Psoas muscle (tissue), 8 donors: ENCODE data around the gene CASZ1. TPM values are rescaled to one million over a fixed set of nuclear protein-coding genes. Genes with fewer than 3 reads are reported as not detected.

Experiments used
- ATAC-seq, 4 donors: fragments of 200-7000 bp; cut with Tn5 transposase; one replicate each; pipeline ENCODE4 v1.9.1; 2020; ENCODE audit warnings: moderate library complexity in 3 of 4, mild to moderate bottlenecking in 2 of 4
- DNase-seq, 2 donors: peaks; one replicate each; pipeline ENCODE4 v3.0.0-alpha.2; 2020
- H3K27ac ChIP-seq: fragments of 200-600 bp; one replicate; pipeline ENCODE4 v1.8.0; 2022
- H3K27me3 ChIP-seq, 3 donors: fragments of 200-600 bp in 1 of 3; one replicate each; pipeline versions ENCODE4 v1.6.1 to v1.8.0; 2013 to 2022; ENCODE audit warnings: low read length in 2 of 3, mild to moderate bottlenecking in 2 of 3, moderate library complexity in 1 of 3; ENCODE audit not compliant: insufficient read depth in 3 of 3
- H3K36me3 ChIP-seq, 2 donors: fragments of 200-600 bp in 1 of 2; one replicate each; pipeline versions ENCODE4 v1.6.1 to v1.8.0; 2013 to 2022; ENCODE audit warnings: low read depth in 1 of 2, mild to moderate bottlenecking in 1 of 2, moderate library complexity in 1 of 2; ENCODE audit not compliant: insufficient read depth in 1 of 2
- H3K4me1 ChIP-seq: fragments of 200-600 bp; one replicate; pipeline ENCODE4 v1.8.0; 2022
- H3K4me3 ChIP-seq: fragments of 200-600 bp; one replicate; pipeline ENCODE4 v1.8.0; 2022; ENCODE audit warnings: mild to moderate bottlenecking
- H3K9me3 ChIP-seq: fragments of 200-600 bp; one replicate; pipeline ENCODE4 v1.8.0; 2022
- CTCF ChIP-seq: fragments of 200-600 bp; IDR thresholded peaks from one replicate; pipeline ENCODE4 v1.8.0; 2022; ENCODE audit warnings: antibody characterized with exemption
- WGBS, 3 donors: extraction: QIAGEN DNeasy Blood & Tissue Kit; methylation state at CpG; one replicate each; pipeline versions ENCODE4 v1.1.6 to v1.1.7; 2013; 5-methylcytosine and 5-hydroxymethylcytosine counted together
- intact Hi-C, 2 donors: fragments of 100-400 bp; cut with DNase I; formaldehyde crosslinking; loops; one replicate each; pipeline versions ENCODE4 v1.11.0 to v1.14.2; 2022
- polyA plus RNA-seq, 3 donors: library from polyadenylated mRNA; stranded (reverse); fragments of 200-250 nt; gene quantifications; one replicate each; pipeline ENCODE4 v1.2.3, GENCODE V29; 2013
- total RNA-seq, 4 donors: library from RNA; stranded (reverse); fragmentation: NEBNext Ultra II Directional in 2 of 4; extraction: Animal tissue kit (Norgen Biotek cat#: 25700) in 2 of 4; gene quantifications; one replicate each; pipeline versions ENCODE4 v1.2.1 to v1.2.4, GENCODE V29; 2021 to 2023
- donor health status: healthy with polysubstance abuse.
- donor health status: DM: no; HTN: no; CAD: no; lungs with moderate emphysema.
- donor health status: Bipolar disorder and iron deficiency.
- donor health status: healthy.
- donor health status: DM: yes; HTN: yes; CAD: no.
- donor health status: DM: no; HTN: no; CAD: no.
- donor health status: DM: no; HTN: no; CAD: no.
- donor health status: DM: yes; HTN: yes; CAD: no.

The CASZ1 gene
- total and polyA plus RNA-seq, 7 donors, result 2.6 to 83.3 (median 53.1) TPM

- H3K4me3 ChIP-seq, result no peak overlapping the region
- no peaks in the 10 kb centered on the region for H3K27me3 ChIP-seq
- no peak for ATAC-seq
- H3K4me1 ChIP-seq, result peaks cover 16% of the 10 kb centered on the region
- H3K36me3 ChIP-seq, result peaks cover 3 to 68% of the 10 kb centered on the region in 2 donors
- H3K9me3 ChIP-seq, result no peaks in the 10 kb centered on the region
- peak overlapping the region; percentile 30 for H3K27ac ChIP-seq
- WGBS, 3 donors, result 82 to 89% (median 82%) methylated on average over 16 of the region's 16 CpGs
- no peak for DNase-seq
- no peak for TF ChIP-seq CTCF
- intact Hi-C loops, result no loop called here
These were observed 155.4 kb downstream of the CASZ1 start for GRCh38 chr1:10640843-10641553.

- WGBS, 3 donors, result 70 to 79% (median 74%) methylated on average over 44 to 45 of the region's 45 CpGs
- ATAC-seq, result no peak
- Histone ChIP-seq H3K9me3 (no peaks in the 10 kb centered on the region), H3K4me1 (peaks cover 25% of the 10 kb centered on the region), H3K36me3 (peaks cover 3 to 58% of the 10 kb centered on the region in 2 donors), H3K4me3 (no peak overlapping the region), H3K27me3 (no peaks in the 10 kb centered on the region), H3K27ac (no peak overlapping the region)
- intact Hi-C loops, result no loop called here
- no peak for DNase-seq
- no peak for TF ChIP-seq CTCF
These were observed 156.5 kb downstream of the CASZ1 start for GRCh38 chr1:10639775-10640578.

GRCh38 chr1:10639011-10639774, 157.3 kb downstream of the CASZ1 start:
- Histone ChIP-seq H3K4me3 (no peak overlapping the region), H3K36me3 (peaks cover 3 to 50% of the 10 kb centered on the region in 2 donors), H3K27ac (no peak overlapping the region), H3K9me3 (no peaks in the 10 kb centered on the region), H3K27me3 (no peaks in the 10 kb centered on the region), H3K4me1 (peaks cover 25% of the 10 kb centered on the region)
- intact Hi-C loops, result no loop called here
- DNase-seq (no peak), ATAC-seq (no peak)
- 68 to 75% (median 73%) methylated on average over 87 to 108 of the region's 108 CpGs for WGBS, 3 donors
- TF ChIP-seq CTCF, result no peak

GRCh38 chr1:10638559-10639005, 157.9 kb downstream of the CASZ1 start:
- peaks cover 25% of the 10 kb centered on the region for H3K4me1 ChIP-seq
- no peak for TF ChIP-seq CTCF
- no peaks in the 10 kb centered on the region for H3K9me3 ChIP-seq
- peaks cover 3 to 44% of the 10 kb centered on the region in 2 donors for H3K36me3 ChIP-seq
- H3K27ac ChIP-seq, result no peak overlapping the region
- no peaks in the 10 kb centered on the region for H3K27me3 ChIP-seq
- WGBS, 3 donors, result 64 to 70% (median 67%) methylated on average over 29 to 57 of the region's 57 CpGs
- intact Hi-C loops, result no loop called here
- DNase-seq (no peak), ATAC-seq (no peak)
- peak overlapping the region; percentile 29 for H3K4me3 ChIP-seq
